GM13976 (cell line): Measurements from ENCODE around the gene GGT5.

Experiments used
- DNase-seq: peaks from one replicate; pipeline ENCODE4 v3.0.0; 2012; ENCODE audit warnings: low spot score
- CTCF ChIP-seq: IDR thresholded peaks from 2 replicates; pipeline ENCODE4 v1.5.1; 2012; ENCODE audit warnings: borderline replicate concordance, mild to moderate bottlenecking; ENCODE audit not compliant: insufficient read depth; ENCODE audit errors: extremely low read depth, missing control alignments, control extremely low read depth
- in situ Hi-C: fragments of 300-500 bp; cut with MboI; formaldehyde crosslinking; loops from one replicate; pipeline ENCODE4 v1.12.0; 2022; ENCODE audit warnings: low sequenced_read_pairs, mixed read lengths, inconsistent platforms; ENCODE audit not compliant: unreplicated experiment

The GGT5 gene

GRCh38 chr22:24178502-24179440 is 66.1 kb downstream of the GGT5 start:
- DNase-seq: no peak
- TF ChIP-seq CTCF: no peak
- in situ Hi-C loops: no loop called here

- in situ Hi-C loops: no loop called here
- TF ChIP-seq CTCF: no peak
- no peak for DNase-seq
Observed at GRCh38 chr22:24178021-24178431, 66.9 kb downstream of the GGT5 start.

- in situ Hi-C loops: no loop called here
- no peak for DNase-seq
Observed at GRCh38 chr22:24177456-24177855, 67.4 kb downstream of the GGT5 start.

GRCh38 chr22:24177045-24177444 is 67.8 kb downstream of the GGT5 start:
- in situ Hi-C loops: no loop called here
- no peak for DNase-seq
- no peak for TF ChIP-seq CTCF

More at GRCh38 chr22:24177456-24177855, 67.4 kb downstream of the GGT5 start:
- no peak for TF ChIP-seq CTCF

- in situ Hi-C loops: no loop called here
- no peak for DNase-seq
- TF ChIP-seq CTCF: no peak
Observed at GRCh38 chr22:24176630-24177029, 68.3 kb downstream of the GGT5 start.

- in situ Hi-C loops: no loop called here
- no peak for DNase-seq
- TF ChIP-seq CTCF: no peak
Observed at GRCh38 chr22:24176040-24176439, 68.8 kb downstream of the GGT5 start.
